Nephron progenitor cell (in vitro differentiated cells): ENCODE data around the gene JAZF1.
A peak's percentile ranks its signal among the peaks of the same experiment; 100 is the strongest.

Experiments used
- DNase-seq: peaks from one replicate; pipeline ENCODE4 v3.0.0; 2021
- H3K27ac Mint-ChIP-seq: 2 replicates; pipeline ENCODE4 v1.8.0; 2021; ENCODE audit warnings: mild to moderate bottlenecking, moderate library complexity, mixed read lengths
- H3K27me3 Mint-ChIP-seq: 2 replicates; pipeline ENCODE4 v1.8.0; 2021; ENCODE audit warnings: mild to moderate bottlenecking, low read depth, mixed read lengths; ENCODE audit not compliant: poor library complexity
- H3K36me3 Mint-ChIP-seq: 2 replicates; pipeline ENCODE4 v1.8.0; 2021; ENCODE audit warnings: low read depth, mixed read lengths
- H3K4me1 Mint-ChIP-seq: 2 replicates; pipeline ENCODE4 v1.8.0; 2021; ENCODE audit warnings: mixed read lengths
- H3K4me3 Mint-ChIP-seq: 2 replicates; pipeline ENCODE4 v1.8.0; 2021; ENCODE audit warnings: mild to moderate bottlenecking, moderate library complexity, mixed read lengths
- H3K9me3 Mint-ChIP-seq: 2 replicates; pipeline ENCODE4 v1.8.0; 2021; ENCODE audit warnings: mild to moderate bottlenecking, moderate library complexity, mixed read lengths
- CTCF ChIP-seq: fragments of 200-600 bp; sonication (generic); IDR thresholded peaks from 2 replicates; pipeline ENCODE4 v1.5.0; 2021; ENCODE audit warnings: antibody characterized with exemption

The JAZF1 gene

GRCh38 chr7:28179120-28180030 lies 1.2 kb downstream of the JAZF1 start:
- H3K36me3 Mint-ChIP-seq: no peaks in the 10 kb centered on the region
- peak; percentile 72 for DNase-seq
- H3K9me3 Mint-ChIP-seq: no peaks in the 10 kb centered on the region
- H3K4me1 Mint-ChIP-seq: peaks cover 12% of the 10 kb centered on the region
- H3K4me3 Mint-ChIP-seq: peak overlapping the region; percentile 81
- no peak overlapping the region for H3K27ac Mint-ChIP-seq
- peaks cover 33% of the 10 kb centered on the region for H3K27me3 Mint-ChIP-seq
- no peak for TF ChIP-seq CTCF

GRCh38 chr7:28178599-28178998 lies 2.0 kb downstream of the JAZF1 start:
- Mint-ChIP-seq H3K27ac (no peak overlapping the region), H3K4me3 (peak overlapping the region; percentile 81), H3K4me1 (peaks cover 12% of the 10 kb centered on the region), H3K36me3 (no peaks in the 10 kb centered on the region), H3K9me3 (no peaks in the 10 kb centered on the region), H3K27me3 (peaks cover 27% of the 10 kb centered on the region)
- no peak for TF ChIP-seq CTCF
- DNase-seq: no peak

DNA sequence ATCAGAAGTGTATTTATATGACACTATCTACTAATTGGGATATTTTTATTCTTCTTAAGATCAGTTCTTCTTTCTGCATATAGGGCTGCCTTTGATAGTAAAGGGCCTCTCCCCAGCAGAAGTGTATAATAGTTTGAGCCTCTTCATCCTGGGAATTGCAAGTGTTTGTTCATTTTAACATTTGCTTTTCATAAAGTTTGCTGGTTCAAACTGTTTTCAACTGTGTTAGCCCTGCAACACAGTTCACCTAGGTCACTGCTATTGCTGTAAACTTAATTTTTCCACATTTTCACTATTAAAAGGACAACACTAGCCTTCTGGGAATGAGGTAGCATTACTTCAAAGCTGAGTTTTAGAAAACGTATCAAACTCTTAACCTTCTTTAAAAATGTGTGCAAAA lies 2.8 kb downstream of the JAZF1 start:
- DNase-seq: no peak
- no peak overlapping the region for H3K27ac Mint-ChIP-seq
- H3K27me3 Mint-ChIP-seq: peaks cover 19% of the 10 kb centered on the region
- no peak overlapping the region for H3K4me3 Mint-ChIP-seq
- no peaks in the 10 kb centered on the region for H3K9me3 Mint-ChIP-seq
- no peak for TF ChIP-seq CTCF
- H3K4me1 Mint-ChIP-seq: peaks cover 12% of the 10 kb centered on the region
- H3K36me3 Mint-ChIP-seq: no peaks in the 10 kb centered on the region

DNA sequence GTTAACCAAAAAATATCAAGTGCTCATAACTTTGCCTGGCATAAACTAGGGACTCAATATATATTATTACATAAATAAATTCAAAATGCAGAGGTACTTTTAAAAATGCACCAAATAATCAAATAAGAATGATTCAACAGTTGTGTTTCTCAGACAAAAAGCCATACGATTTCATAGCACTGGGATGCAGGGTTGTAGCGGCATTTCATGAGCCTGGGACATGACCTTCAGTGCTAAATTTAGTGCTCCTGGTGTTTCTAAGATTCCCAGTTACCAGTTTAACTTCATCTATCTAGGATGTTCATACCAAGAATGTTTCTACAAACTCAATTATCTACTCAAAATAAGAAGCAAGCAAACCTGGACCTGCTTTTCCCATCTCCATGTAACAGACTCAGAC lies 4.0 kb downstream of the JAZF1 start:
- DNase-seq: no peak
- H3K27ac Mint-ChIP-seq: no peak overlapping the region
- no peaks in the 10 kb centered on the region for H3K9me3 Mint-ChIP-seq
- H3K36me3 Mint-ChIP-seq: no peaks in the 10 kb centered on the region
- no peak for TF ChIP-seq CTCF
- H3K4me1 Mint-ChIP-seq: peaks cover 12% of the 10 kb centered on the region
- H3K4me3 Mint-ChIP-seq: no peak overlapping the region
- H3K27me3 Mint-ChIP-seq: peaks cover 18% of the 10 kb centered on the region

- no peak overlapping the region for H3K27ac Mint-ChIP-seq
- H3K27me3 Mint-ChIP-seq: peaks cover 17% of the 10 kb centered on the region
- no peak for TF ChIP-seq CTCF
- DNase-seq: no peak
- H3K4me3 Mint-ChIP-seq: no peak overlapping the region
- H3K4me1 Mint-ChIP-seq: peaks cover 10% of the 10 kb centered on the region
- no peaks in the 10 kb centered on the region for H3K9me3 Mint-ChIP-seq
- H3K36me3 Mint-ChIP-seq: no peaks in the 10 kb centered on the region
These were observed 4.4 kb downstream of the JAZF1 start for GRCh38 chr7:28176174-28176573.
